ENCODE data around the gene ISX.

GRCh38 chr22:35076630-35077029 is 10.7 kb downstream of the ISX start:
- TF ChIP-seq, protein P1, sequence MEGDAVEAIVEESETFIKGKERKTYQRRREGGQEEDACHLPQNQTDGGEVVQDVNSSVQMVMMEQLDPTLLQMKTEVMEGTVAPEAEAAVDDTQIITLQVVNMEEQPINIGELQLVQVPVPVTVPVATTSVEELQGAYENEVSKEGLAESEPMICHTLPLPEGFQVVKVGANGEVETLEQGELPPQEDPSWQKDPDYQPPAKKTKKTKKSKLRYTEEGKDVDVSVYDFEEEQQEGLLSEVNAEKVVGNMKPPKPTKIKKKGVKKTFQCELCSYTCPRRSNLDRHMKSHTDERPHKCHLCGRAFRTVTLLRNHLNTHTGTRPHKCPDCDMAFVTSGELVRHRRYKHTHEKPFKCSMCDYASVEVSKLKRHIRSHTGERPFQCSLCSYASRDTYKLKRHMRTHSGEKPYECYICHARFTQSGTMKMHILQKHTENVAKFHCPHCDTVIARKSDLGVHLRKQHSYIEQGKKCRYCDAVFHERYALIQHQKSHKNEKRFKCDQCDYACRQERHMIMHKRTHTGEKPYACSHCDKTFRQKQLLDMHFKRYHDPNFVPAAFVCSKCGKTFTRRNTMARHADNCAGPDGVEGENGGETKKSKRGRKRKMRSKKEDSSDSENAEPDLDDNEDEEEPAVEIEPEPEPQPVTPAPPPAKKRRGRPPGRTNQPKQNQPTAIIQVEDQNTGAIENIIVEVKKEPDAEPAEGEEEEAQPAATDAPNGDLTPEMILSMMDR (IDR thresholded peaks at IDR 0.05; ENCODE audit: low read depth, low read length), result no peak
- TF ChIP-seq POLR2A (IDR thresholded peaks at IDR 0.05; ENCODE audit: extremely low read depth, insufficient read length), result no peak

Measured in NB4 (cell line).